Activated T-helper 9 cell treated with anti-CD3 and anti-CD28 coated beads, Interleukin-2, amount 50 U/mL, for 16 hours (primary cell): Measurements from ENCODE around the gene ENGASE.
"Not testable (repeated sequence)": the region's sequence is repeated elsewhere in the genome, so short reads cannot be mapped to it uniquely, and the experiment has no call there.

Experiments used
- DNase-seq: peaks from one replicate; pipeline ENCODE4 v3.0.0-alpha.2; 2020; ENCODE audit warnings: low read depth

Gene ENGASE, protein sequence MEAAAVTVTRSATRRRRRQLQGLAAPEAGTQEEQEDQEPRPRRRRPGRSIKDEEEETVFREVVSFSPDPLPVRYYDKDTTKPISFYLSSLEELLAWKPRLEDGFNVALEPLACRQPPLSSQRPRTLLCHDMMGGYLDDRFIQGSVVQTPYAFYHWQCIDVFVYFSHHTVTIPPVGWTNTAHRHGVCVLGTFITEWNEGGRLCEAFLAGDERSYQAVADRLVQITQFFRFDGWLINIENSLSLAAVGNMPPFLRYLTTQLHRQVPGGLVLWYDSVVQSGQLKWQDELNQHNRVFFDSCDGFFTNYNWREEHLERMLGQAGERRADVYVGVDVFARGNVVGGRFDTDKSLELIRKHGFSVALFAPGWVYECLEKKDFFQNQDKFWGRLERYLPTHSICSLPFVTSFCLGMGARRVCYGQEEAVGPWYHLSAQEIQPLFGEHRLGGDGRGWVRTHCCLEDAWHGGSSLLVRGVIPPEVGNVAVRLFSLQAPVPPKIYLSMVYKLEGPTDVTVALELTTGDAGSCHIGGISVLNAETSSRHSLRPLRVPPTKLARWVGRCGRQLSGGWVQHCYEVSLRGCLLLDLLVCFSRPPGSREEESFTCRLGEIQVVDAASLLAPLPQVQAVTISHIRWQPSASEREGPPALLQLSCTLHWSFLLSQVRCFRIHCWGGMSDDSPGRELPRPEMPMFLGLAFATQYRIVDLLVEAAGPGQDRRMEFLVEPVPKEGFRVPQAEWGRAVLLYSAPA

DNA sequence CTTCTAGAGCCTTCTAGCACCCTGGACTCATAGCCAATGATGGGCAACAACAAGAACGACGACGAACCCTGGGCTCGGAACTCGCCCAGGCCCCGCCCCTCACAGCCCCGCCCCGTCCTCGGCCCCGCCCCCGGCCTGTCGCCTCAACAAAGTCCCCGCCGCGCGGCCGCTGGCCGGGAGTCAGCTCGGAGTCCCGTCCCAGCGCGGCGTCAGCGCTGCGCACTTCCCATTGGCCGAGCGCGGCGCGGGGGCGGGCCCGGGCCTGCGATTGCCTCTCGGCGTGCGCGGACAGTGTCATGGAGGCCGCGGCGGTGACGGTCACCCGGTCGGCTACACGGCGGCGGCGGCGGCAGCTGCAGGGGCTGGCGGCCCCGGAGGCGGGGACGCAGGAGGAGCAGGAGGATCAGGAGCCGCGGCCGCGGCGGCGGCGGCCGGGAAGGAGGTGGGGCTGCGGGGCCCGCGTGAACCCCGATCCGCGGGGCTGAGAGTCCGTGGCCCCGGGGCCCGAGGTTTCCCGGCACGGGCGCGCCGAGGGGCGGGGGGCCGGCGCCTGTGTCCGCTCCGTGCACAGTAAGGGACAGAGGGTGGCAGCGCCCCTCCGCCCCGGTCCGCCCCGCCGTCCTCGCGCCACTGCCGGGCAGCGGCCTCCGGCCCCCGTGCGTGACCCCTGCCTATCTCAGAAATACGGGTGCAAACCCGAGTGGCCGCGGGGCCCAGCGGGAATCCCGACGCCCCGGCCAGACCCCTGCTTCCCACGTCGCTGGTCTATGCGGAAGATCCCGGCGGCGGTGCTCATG lies at the start of gene ENGASE:
TSS of gene ENGASE (plus strand) at position 176 of the 797 bp plus-strand sequence. CDS start at position 297, 121 bp downstream.
- peak; percentile 90 for DNase-seq

DNA sequence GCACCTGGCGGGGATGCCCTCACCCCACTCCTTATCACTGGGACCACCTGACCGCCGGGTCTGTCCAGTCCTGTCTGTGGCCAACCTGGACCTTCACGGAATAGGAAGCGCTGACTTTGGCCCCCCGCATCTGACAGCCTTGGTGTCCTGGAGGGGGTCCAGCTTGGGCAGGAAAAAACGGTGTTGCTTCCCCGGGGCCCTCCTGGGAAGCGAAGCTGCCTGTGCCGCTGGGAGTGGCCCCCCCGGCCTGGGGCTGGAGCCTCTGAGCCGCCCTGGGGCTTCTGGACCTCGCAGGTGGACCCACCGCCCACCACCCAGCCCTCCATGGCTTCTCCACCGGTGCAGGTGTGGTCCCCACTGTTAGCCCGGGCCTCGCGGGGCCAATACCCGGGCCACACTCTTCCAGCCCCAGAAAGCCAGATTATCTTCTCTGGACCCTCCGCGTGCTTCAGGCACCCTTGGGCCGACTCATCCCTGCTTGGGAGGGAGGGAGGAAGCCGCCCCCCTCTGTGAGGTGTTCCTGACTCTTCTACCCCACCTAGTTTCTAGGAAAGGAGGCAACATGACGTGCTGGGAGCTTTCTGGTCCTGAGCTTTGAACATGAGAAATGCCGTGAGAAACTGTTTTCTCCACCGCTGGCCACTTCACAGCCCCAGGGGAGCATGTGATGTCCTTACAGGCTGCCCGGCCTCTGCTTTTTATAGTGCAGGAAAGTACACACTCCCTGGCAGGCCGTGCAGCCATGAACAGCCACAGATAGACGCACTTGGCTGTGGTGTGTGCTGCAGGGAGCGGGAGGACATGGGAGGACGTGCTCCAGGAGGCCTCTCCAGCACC lies 49.5 kb upstream of the ENGASE start:
- DNase-seq = no peak

DNA sequence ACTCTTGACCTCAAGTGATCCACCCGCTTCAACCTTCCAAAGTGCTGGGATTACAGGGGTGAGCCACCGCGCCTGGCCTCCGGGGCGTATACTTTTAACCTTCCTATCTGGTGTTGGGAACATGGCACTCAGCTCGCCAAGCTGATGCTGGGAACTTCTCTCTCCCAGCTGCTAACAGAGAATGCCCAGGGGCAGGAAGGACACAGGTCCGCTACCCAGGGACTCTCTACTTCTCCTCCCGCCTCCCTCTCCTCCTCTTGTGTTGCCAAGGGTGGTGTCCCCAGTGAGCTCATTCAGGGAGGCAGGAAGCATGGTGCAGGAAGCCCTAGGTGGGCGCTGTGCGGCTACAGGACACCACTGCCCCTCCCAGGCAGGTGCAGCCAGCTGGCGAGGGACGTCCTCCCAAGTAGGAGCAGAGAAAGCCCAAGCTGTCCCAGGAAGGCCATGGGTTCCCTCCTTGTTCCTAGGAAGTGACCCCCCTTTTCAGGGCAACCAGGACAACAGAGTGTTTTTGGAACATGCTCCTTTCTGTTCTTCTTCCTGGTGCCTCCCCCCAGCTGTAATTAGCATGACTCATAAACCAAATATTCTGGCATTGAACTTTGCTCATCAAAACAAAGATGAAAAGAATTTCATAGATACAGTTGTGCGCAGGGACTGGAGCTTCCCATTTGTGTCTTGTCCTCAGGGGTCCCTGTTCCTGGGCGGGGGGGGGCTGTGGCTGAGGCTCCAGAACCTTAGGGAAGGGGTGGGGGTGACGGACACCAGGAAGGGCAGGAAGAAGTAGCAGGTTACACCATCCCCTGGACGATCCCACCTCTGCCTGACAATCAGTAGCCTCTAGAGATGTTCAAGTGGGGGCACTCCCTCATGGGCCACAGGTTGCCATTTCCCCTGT lies 48.0 kb upstream of the ENGASE start:
- no peak for DNase-seq

DNA sequence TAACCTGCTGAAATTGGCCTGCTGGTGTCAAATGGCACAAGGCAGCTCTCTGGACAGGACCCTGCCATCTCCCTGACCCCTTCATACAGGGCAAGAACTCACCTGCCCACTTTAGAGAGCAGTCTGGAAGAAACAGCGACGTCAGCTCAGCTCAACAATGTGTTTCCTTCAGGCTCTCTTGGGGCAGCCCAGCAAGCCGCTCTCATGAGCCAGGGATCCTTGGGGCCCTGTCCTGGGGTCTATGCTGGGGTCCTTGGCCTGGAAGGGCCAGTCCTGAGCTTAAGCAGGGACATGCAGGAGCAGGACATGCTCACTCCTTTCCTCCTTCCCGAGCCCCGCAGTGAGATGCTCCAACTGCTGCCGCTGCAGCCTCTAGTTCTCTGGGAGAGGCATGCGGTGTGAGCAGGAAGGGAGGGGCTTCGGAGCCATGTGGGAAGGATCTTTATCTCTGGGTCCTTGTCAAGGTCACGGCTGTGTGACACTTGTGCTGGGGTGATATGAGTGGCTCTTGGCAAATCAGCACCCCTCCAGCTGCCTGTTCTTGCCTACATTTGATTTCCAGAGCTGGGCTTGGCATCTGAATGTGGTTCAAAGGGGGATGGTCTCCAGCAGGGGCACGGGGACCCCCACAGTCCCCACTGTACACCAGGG lies 47.2 kb upstream of the ENGASE start:
- no peak for DNase-seq

- no peak for DNase-seq
Observed at GRCh38 chr17:79027925-79028491, 46.6 kb upstream of the ENGASE start.

DNA sequence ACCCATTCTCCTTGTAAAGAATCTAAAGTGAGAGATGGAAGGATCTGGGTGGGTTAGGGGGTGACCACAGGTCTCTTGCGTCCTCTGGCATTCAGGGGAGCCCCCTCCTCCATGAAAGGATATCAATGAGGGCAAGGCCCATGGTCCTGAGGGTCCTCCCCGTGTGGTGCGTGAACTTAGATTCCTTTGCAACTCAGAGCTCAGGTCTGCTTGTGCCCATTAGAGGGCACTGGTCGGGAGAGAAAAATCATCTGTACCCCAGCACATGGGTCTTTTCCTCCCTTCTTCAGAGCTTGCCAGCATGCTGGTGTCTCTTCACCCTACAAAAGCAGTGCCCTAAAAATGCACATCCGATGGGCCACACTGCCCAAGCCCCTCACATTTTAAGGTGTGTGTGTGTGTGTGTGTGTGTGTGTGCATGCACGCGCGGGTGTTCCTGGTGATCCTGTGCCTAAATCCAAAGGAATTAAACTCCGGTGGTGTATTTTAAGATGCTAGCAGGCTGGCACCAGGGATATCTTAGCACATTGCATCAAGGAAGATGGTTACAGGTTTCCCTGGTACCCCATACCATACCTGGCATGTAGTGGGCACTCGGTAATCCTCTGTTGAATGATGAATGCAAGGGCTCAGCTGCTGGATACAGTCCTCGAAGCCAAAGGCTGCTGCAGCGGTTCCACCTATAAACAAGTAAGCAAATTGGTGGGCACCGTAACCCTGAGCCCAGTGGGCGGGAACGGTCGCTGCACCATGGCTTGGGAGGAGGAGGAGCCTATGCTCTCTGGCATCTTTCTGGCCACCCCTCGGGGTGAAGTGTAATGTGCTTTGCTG lies 45.9 kb upstream of the ENGASE start:
- no peak for DNase-seq

DNA sequence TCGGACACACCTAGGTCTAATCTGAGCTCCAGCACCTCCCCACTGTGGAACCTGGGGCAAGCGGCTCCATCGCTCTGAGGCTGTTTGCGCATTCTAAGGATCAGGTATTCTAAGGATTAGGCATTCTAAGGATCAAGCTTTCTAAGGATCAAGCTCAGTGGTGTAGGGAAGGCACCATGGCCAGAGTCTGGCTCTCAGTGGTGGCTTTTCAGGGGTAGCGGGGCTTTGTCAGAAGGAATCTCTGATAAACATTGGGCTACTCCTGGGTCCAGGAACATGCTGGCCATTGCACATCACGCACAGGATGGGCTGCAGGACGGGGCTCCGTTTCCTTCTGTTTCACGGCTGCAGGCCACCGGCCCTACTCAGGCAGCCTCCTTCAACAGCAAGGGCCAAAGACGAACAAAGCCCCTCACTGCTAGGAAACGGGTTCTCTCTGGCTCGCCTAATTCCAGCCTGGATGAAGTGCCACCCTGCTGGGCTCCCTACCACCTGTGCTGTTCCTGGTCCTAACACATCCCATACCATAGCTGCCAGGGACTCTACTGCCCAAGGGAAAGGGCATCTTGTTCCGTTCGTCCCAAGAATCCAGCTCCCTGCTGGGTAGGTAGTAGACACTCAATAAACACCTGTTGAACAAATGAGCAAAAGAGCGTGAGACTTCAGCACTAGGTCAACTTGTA lies 45.2 kb upstream of the ENGASE start:
- DNase-seq = no peak

GRCh38 chr17:79030636-79031035 lies 44.0 kb upstream of the ENGASE start:
- DNase-seq = not testable (repeated sequence)

GRCh38 chr17:79031996-79032875 lies 42.4 kb upstream of the ENGASE start:
- no peak for DNase-seq

DNA sequence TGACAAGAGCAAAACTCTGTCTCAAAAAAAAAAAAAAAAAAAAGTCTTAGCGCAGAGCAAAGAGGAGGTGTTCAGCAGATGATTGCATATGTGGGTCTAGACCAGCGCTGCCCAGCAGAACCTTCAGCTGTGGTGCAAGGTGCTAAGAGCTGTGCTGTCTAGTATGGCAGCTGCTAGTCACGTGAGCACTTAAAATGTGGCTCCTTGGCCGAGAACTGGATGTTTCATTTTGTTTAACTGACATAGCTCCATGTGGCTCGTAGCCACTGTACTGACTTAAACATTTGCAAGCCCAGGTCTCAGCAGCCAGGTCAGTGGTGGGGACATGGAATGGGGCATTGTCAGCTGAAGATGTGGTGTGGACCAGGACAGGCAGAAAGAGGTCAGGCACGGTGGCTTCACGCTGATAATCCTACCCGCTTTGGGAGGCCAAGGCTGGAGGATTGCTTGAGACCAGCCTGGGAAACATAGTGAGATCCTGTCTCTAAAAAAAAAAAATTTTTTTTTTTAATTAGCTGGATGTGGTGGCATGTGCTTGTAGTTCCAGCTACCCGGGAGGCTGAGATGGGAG lies 41.5 kb upstream of the ENGASE start:
- no peak for DNase-seq

GRCh38 chr17:79033741-79034501 lies 40.7 kb upstream of the ENGASE start:
- DNase-seq = no peak

- no peak for DNase-seq
Observed at GRCh38 chr17:79034931-79035485, 39.6 kb upstream of the ENGASE start.

- no peak for DNase-seq
Observed at GRCh38 chr17:79035686-79036085, 38.9 kb upstream of the ENGASE start.

DNA sequence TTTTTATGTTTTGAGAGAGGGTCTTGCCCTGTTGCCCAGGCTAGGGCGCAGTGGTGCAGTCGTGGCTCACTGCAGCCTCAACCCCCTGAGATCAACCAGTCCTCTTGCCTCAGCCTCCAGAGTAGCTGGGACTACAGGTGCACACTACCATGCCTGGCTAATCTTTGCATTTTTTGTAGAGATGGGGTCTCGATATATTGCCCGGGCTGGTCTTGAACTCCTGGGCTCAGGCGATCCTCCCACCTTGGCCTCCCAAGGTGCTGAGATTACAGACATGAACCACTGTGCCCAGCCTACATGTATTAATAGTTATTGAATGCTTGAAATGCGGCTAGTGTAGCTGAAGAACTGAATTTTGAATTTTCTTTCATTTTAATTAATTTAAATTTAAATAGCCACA lies 38.4 kb upstream of the ENGASE start:
- DNase-seq = no peak

GRCh38 chr17:79036596-79036995 lies 38.0 kb upstream of the ENGASE start:
- DNase-seq = no peak
